HG03442 (cell line): ENCODE data around the gene ZGLP1.

Experiments
- ATAC-seq: cut with Tn5 transposase; IDR thresholded peaks from one replicate; pipeline ENCODE4 v1.9.1; 2021; ENCODE audit warnings: mild to moderate bottlenecking, moderate library complexity; ENCODE audit not compliant: unreplicated experiment

The ZGLP1 gene

GRCh38 chr19:10255358-10255757, 54.3 kb downstream of the ZGLP1 start:
- no peak for ATAC-seq
